ENCODE data around the gene BAIAP2. TPM values are rescaled to one million over a fixed set of nuclear protein-coding genes. Genes with fewer than 3 reads are reported as not detected.

BAIAP2 gene
- polyA plus RNA-seq, 3 donors = 8.6 to 17.0 (median 11.2) TPM

GRCh38 chr17:81163703-81164370 is 128.9 kb downstream of the BAIAP2 start:
- H3K79me2 ChIP-seq (ENCODE audit: insufficient read depth, low read length) = peaks cover 12% of the 10 kb centered on the region
- no peaks in the 10 kb centered on the region for H3K9me3 ChIP-seq (replicated peaks in 1 of 2; ENCODE audit: control insufficient read depth in 1 of 2, insufficient read depth in 1 of 2, low read length in 2 of 2)
- H3K27ac ChIP-seq (ENCODE audit: low read depth in 1 of 2, low read length in 2 of 2) = no peak overlapping the region
- H3K9ac ChIP-seq (ENCODE audit: insufficient read depth, low read length, poor library complexity, severe bottlenecking) = no peak overlapping the region
- Mint-ChIP-seq H3K27me3 (ENCODE audit: low read depth in 3 of 3) (peaks cover 20 to 44% (median 27%) of the 10 kb centered on the region in 3 donors), H3K9me3 (peaks cover 0 to 1% (median 0%) of the 10 kb centered on the region in 7 donors), H3K4me1 (peaks cover 14% of the 10 kb centered on the region), H3K36me3 (peaks cover 0 to 2% of the 10 kb centered on the region in 2 donors), H3K4me3 (no peak overlapping the region), H3K27ac (no peak overlapping the region)
- 96% methylated on average over 14 of the region's 15 CpGs for WGBS (ENCODE audit: insufficient coverage)
- H2AFZ ChIP-seq (ENCODE audit: insufficient read depth, low read depth, low read length, poor library complexity, severe bottlenecking) = no peak overlapping the region
- peaks cover 29% of the 10 kb centered on the region in 2 donors for H3K4me1 ChIP-seq (ENCODE audit: control insufficient read depth in 1 of 2, insufficient read depth in 2 of 2, low read length in 2 of 2)
- TF ChIP-seq CTCF (IDR thresholded peaks at IDR 0.05) = no peak
- intact Hi-C loops (cut with micrococcal nuclease) = no loop called here
- peaks cover 0 to 26% of the 10 kb centered on the region in 2 donors for H3K27me3 ChIP-seq (ENCODE audit: control insufficient read depth in 2 of 2, insufficient read depth in 2 of 2, low read length in 2 of 2)
- H4K20me1 ChIP-seq (ENCODE audit: insufficient read depth, low read length) = no peaks in the 10 kb centered on the region
- no peak for DNase-seq
- H3K4me2 ChIP-seq (replicated peaks; ENCODE audit: extremely low read depth, low read length, poor library complexity, severe bottlenecking) = no peak overlapping the region
- H3K36me3 ChIP-seq (replicated peaks in 1 of 2; ENCODE audit: control insufficient read depth in 1 of 2, insufficient read depth in 2 of 2, low read length in 2 of 2) = no peaks in the 10 kb centered on the region
- H3K4me3 ChIP-seq (replicated peaks in 1 of 3; ENCODE audit: low read depth in 2 of 3, low read length in 3 of 3) = no peak overlapping the region

GRCh38 chr17:81164371-81165245 is 129.7 kb downstream of the BAIAP2 start:
- Mint-ChIP-seq H3K36me3 (peaks cover 0 to 2% of the 10 kb centered on the region in 2 donors), H3K27me3 (ENCODE audit: low read depth in 3 of 3) (peaks cover 20 to 44% (median 27%) of the 10 kb centered on the region in 3 donors), H3K4me1 (peaks cover 9% of the 10 kb centered on the region)

More at GRCh38 chr17:81164371-81165245, 129.7 kb downstream of the BAIAP2 start:
- Mint-ChIP-seq H3K27ac (no peak overlapping the region), H3K4me3 (peak overlapping the region; percentile 39 to 66), H3K9me3 (peaks cover 0 to 1% (median 0%) of the 10 kb centered on the region in 7 donors)
- Histone ChIP-seq H3K27me3 (ENCODE audit: control insufficient read depth in 2 of 2, insufficient read depth in 2 of 2, low read length in 2 of 2) (peaks cover 0 to 26% of the 10 kb centered on the region in 2 donors), H3K27ac (ENCODE audit: low read depth in 1 of 2, low read length in 2 of 2) (no peak overlapping the region), H3K4me2 (replicated peaks; ENCODE audit: extremely low read depth, low read length, poor library complexity, severe bottlenecking) (no peak overlapping the region), H4K20me1 (ENCODE audit: insufficient read depth, low read length) (no peaks in the 10 kb centered on the region), H3K4me3 (replicated peaks in 1 of 3; ENCODE audit: low read depth in 2 of 3, low read length in 3 of 3) (no peak overlapping the region), H3K79me2 (ENCODE audit: insufficient read depth, low read length) (peaks cover 4% of the 10 kb centered on the region), H2AFZ (ENCODE audit: insufficient read depth, low read depth, low read length, poor library complexity, severe bottlenecking) (no peak overlapping the region), H3K4me1 (ENCODE audit: control insufficient read depth in 1 of 2, insufficient read depth in 2 of 2, low read length in 2 of 2) (peaks cover 22% of the 10 kb centered on the region in 2 donors), H3K9ac (ENCODE audit: insufficient read depth, low read length, poor library complexity, severe bottlenecking) (no peak overlapping the region), H3K9me3 (replicated peaks in 1 of 2; ENCODE audit: control insufficient read depth in 1 of 2, insufficient read depth in 1 of 2, low read length in 2 of 2) (no peaks in the 10 kb centered on the region), H3K36me3 (replicated peaks in 1 of 2; ENCODE audit: control insufficient read depth in 1 of 2, insufficient read depth in 2 of 2, low read length in 2 of 2) (no peaks in the 10 kb centered on the region)
- TF ChIP-seq CTCF (IDR thresholded peaks at IDR 0.05) = no peak
- intact Hi-C loops (cut with micrococcal nuclease) = no loop called here
- 75% methylated on average over 14 of the region's 19 CpGs for WGBS (ENCODE audit: insufficient coverage)
- no peak for DNase-seq
